Activated B cell treated with CpG ODN at 0.5 μM for 24 hours (primary cell): ENCODE results near the gene GFPT1. TPM values are rescaled to one million over a fixed set of nuclear protein-coding genes. Genes with fewer than 3 reads are reported as not detected.

ENCODE experiments used
- ATAC-seq: fragments of 200-7000 bp; cut with Tn5 transposase; one replicate; pipeline ENCODE4 v1.10.0; 2021; ENCODE audit warnings: low read depth, mild to moderate bottlenecking, moderate library complexity
- CTCF ChIA-PET: fragments of 350-600 bp; sonication (Branson Sonifier 250); formaldehyde crosslinking; loops from one replicate; lab custom pipeline; 2021; ENCODE audit warnings: antibody characterized with exemption; lab: Charles Lee
- POLR2A ChIA-PET: fragments of 350-600 bp; sonication (Branson Sonifier 250); formaldehyde crosslinking; loops from one replicate; lab custom pipeline; 2021; ENCODE audit warnings: antibody characterized with exemption; lab: Charles Lee
- DNase-seq: peaks from one replicate; pipeline ENCODE4 v3.0.0; 2022
- H3K27ac Mint-ChIP-seq: one replicate; pipeline ENCODE4 v1.8.0; 2020; ENCODE audit warnings: mixed read lengths
- H3K27me3 Mint-ChIP-seq: one replicate; pipeline ENCODE4 v1.8.0; 2021; ENCODE audit warnings: mixed read lengths
- H3K36me3 Mint-ChIP-seq: one replicate; pipeline ENCODE4 v1.8.0; 2021; ENCODE audit warnings: low read depth, mixed read lengths
- H3K4me1 Mint-ChIP-seq: one replicate; pipeline ENCODE4 v1.8.0; 2021; ENCODE audit warnings: mixed read lengths
- H3K4me3 Mint-ChIP-seq: one replicate; pipeline ENCODE4 v1.8.0; 2020; ENCODE audit warnings: mild to moderate bottlenecking, mixed read lengths
- H3K9me3 Mint-ChIP-seq: one replicate; pipeline ENCODE4 v1.8.0; 2020; ENCODE audit warnings: mixed read lengths
- CTCF ChIP-seq: fragments of 200-600 bp; IDR thresholded peaks from one replicate; pipeline ENCODE4 v1.8.0; 2022; ENCODE audit warnings: antibody characterized with exemption, mild to moderate bottlenecking
- intact Hi-C: fragments of 100-400 bp; cut with micrococcal nuclease; formaldehyde crosslinking; loops from one replicate; pipeline ENCODE4 v1.15.1; 2024
- total RNA-seq: library from RNA; stranded (reverse); gene quantifications from 2 replicates; pipeline ENCODE4 v1.2.3, GENCODE V29; 2022

The GFPT1 gene
- total RNA-seq, 1 donor from 2014 or later = 14.9 TPM

- Mint-ChIP-seq H3K27ac (no peak overlapping the region), H3K27me3 (peaks cover 14% of the 10 kb centered on the region), H3K9me3 (no peaks in the 10 kb centered on the region), H3K36me3 (no peaks in the 10 kb centered on the region), H3K4me1 (no peaks in the 10 kb centered on the region), H3K4me3 (no peak overlapping the region)
- DNase-seq (no peak), ATAC-seq (no peak)
- CTCF ChIA-PET = no interaction called here
- POLR2A ChIA-PET = no interaction called here
- intact Hi-C loops = no loop called here
- no peak for TF ChIP-seq CTCF
Observed at GRCh38 chr2:69298862-69299261, 88.2 kb downstream of the GFPT1 start.

DNA sequence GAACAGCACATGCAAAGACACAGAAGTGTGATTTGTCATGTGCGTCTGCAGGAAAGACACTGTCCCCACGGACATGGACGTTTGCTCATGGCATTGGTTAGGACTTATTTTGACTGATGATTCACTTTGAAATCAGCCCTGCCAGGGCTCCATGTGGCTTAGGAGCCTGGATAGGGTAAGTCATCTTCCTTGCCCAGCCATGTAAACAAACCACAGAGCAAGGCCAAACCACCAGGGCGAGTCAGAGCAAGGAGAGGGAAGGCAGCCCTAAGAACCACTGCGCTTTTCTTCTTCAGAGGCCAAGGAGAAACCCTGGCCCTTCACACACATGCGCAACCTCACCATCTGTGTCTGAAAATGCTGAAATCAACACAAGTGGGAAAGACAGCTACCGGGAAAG lies 88.8 kb downstream of the GFPT1 start:
- no peaks in the 10 kb centered on the region for H3K9me3 Mint-ChIP-seq
- no peaks in the 10 kb centered on the region for H3K4me1 Mint-ChIP-seq
- DNase-seq (no peak), ATAC-seq (no peak)
- H3K27ac Mint-ChIP-seq = no peak overlapping the region
- intact Hi-C loops = no loop called here
- H3K36me3 Mint-ChIP-seq = no peaks in the 10 kb centered on the region
- POLR2A ChIA-PET = no interaction called here
- TF ChIP-seq CTCF = no peak
- CTCF ChIA-PET = no interaction called here
- no peak overlapping the region for H3K4me3 Mint-ChIP-seq
- H3K27me3 Mint-ChIP-seq = peaks cover 12% of the 10 kb centered on the region

- ATAC-seq (no peak), DNase-seq (no peak)
- H3K9me3 Mint-ChIP-seq = no peaks in the 10 kb centered on the region
- no peaks in the 10 kb centered on the region for H3K4me1 Mint-ChIP-seq
- no peak for TF ChIP-seq CTCF
- H3K27me3 Mint-ChIP-seq = peaks cover 7% of the 10 kb centered on the region
- intact Hi-C loops = no loop called here
- H3K4me3 Mint-ChIP-seq = no peak overlapping the region
- no peaks in the 10 kb centered on the region for H3K36me3 Mint-ChIP-seq
- H3K27ac Mint-ChIP-seq = no peak overlapping the region
- CTCF ChIA-PET = no interaction called here
- POLR2A ChIA-PET = no interaction called here
Observed at GRCh38 chr2:69297216-69297615, 89.8 kb downstream of the GFPT1 start.

DNA sequence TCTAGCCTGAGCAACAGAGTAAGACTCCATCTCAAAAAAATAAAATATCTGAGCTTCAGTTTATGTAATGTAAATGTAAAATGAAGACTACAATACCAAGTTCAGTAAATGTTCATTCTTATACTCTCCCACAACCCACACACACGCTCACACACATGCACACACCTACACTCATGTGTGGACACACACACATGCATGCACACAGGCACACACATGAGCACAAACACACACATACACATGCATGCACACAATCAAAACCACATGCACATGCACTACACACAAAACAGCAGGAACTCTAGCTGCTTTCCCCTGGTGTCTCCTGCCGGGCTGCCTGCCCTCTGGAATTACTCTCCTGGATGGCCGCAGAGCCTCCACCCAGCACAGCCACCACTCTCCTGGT lies 90.6 kb downstream of the GFPT1 start:
- CTCF ChIA-PET = no interaction called here
- intact Hi-C loops = no loop called here
- POLR2A ChIA-PET = no interaction called here

GRCh38 chr2:69292256-69292655 lies 94.8 kb downstream of the GFPT1 start:
- no peaks in the 10 kb centered on the region for H3K36me3 Mint-ChIP-seq
- TF ChIP-seq CTCF = no peak
- no peaks in the 10 kb centered on the region for H3K4me1 Mint-ChIP-seq
- H3K27me3 Mint-ChIP-seq = peaks cover 2% of the 10 kb centered on the region
- no peak for ATAC-seq
- no peak for DNase-seq
- H3K4me3 Mint-ChIP-seq = no peak overlapping the region
- ChIA-PET POLR2A (no interaction called here), CTCF (no interaction called here)
- no peak overlapping the region for H3K27ac Mint-ChIP-seq
- intact Hi-C loops = no loop called here
- H3K9me3 Mint-ChIP-seq = no peaks in the 10 kb centered on the region

More for the DNA sequence above, 90.6 kb downstream of the GFPT1 start:
- Mint-ChIP-seq H3K27me3 (peaks cover 5% of the 10 kb centered on the region), H3K36me3 (no peaks in the 10 kb centered on the region), H3K4me3 (no peak overlapping the region), H3K9me3 (no peaks in the 10 kb centered on the region), H3K4me1 (no peaks in the 10 kb centered on the region), H3K27ac (no peak overlapping the region)
- ATAC-seq (no peak), DNase-seq (no peak)
- no peak for TF ChIP-seq CTCF
